HG02973 (cell line): Measurements from ENCODE around the gene ALPK1.
"Not testable (repeated sequence)": the region's sequence is repeated elsewhere in the genome, so short reads cannot be mapped to it uniquely, and the experiment has no call there.

Experiments
- ATAC-seq: cut with Tn5 transposase; IDR thresholded peaks from one replicate; pipeline ENCODE4 v1.9.1; 2021; ENCODE audit warnings: moderate library complexity; ENCODE audit not compliant: unreplicated experiment

ALPK1 gene

GRCh38 chr4:112296949-112297880 is at the start of gene ALPK1:
TSS of gene ALPK1 (plus strand) at chr4:112297369.
- ATAC-seq: peak; percentile 58

DNA sequence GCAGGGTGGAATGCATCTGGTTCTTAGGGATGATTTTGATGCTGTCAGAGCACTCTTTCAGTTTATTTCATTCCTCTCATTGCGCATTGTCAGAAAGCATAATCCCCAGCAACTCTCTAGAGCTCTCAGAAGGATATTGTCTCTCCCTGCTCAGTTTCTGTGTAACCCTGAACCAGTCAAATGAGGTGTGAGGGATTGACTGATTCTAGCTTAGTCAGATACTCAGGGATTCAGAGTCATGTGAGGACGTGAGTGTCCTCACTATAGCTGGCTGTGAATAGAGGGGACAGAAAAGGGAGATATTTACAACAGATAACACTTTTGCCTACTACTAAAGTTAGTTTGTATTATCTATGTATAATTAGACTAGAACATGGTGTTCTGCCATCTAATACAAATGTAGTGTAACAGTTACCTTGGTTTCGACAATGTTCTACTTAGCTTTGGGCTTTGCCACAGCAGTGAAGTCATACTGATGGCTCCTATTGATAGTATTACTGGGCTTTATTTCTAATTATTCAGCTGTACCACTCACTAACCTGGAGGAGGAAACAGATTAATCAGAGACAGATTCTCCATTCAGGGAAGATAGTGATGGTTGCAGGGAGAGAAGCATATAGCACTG is 46.0 kb upstream of the ALPK1 start:
- no peak for ATAC-seq

- no peak for ATAC-seq
These were observed 44.9 kb upstream of the ALPK1 start for GRCh38 chr4:112252234-112252633.

DNA sequence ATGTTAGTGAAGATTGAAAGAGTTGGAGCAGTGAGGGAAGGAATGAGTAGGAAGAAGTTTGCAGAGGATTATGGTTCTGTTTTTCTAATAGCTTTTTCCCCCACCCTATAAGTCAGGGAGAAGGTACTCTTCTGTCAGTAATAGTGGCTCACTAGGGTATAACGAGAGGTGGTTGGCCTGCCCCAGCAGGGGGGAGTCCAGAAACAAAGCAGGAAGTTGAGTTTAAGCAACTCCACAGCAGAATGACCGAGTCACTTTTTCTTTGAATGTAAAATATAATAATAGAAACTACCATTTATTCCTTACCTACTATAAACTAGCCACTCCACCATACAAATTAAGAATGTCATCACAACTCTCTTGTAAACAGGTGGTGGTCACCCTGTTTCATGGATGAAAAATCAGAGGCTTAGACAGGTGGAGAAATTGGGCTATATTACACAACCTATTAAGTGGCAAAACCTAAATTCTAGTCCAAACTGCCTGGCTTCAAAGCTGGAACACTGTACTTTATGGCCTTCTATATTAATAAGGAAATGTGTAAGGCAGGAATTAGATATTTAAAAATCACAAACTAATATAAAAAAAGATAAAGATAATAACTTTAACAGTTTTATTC is 43.7 kb upstream of the ALPK1 start:
- ATAC-seq: peak; percentile 77

DNA sequence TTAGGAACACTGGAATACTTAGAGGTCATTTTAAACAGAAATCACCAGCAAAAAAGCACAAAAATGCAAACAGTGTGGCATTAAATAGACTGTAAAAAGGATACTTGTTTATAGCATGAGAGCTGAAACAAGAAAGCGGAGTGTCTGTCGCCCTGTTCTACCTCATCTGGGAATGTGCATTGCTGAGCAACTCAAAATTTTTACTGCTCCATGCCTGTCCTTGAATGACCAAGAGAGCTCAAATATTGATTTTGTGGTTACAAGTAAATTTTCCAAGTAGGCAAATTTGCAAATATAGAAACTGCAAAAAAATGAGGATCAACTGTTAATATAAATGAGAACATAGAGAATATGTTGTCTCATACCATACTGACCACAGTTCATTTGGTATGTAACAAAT is 40.1 kb upstream of the ALPK1 start:
- no peak for ATAC-seq

- ATAC-seq: no peak
These were observed 30.3 kb upstream of the ALPK1 start for GRCh38 chr4:112266823-112267222.

DNA sequence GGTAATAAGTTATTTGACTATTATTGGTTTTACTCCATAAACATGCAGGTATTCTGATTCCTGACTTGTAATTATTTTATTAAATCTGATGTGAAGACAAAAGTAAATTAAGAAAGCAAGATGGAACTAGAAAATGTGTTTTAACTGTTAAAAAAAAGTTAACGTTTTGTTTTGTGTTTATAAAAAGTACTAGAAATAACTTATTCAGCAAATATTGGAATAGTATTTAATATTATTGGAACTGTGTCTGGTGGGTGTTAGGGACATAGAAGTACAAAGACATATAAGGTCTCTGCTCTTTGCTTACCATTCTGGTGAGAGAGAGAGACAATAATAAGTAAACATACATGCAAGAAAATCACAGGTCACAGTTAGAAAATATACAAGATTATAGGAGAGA is 27.1 kb upstream of the ALPK1 start:
- ATAC-seq: no peak

GRCh38 chr4:112270640-112271421 is 26.3 kb upstream of the ALPK1 start:
- ATAC-seq: no peak

- ATAC-seq: no peak
These were observed 24.9 kb upstream of the ALPK1 start for GRCh38 chr4:112272292-112272691.

DNA sequence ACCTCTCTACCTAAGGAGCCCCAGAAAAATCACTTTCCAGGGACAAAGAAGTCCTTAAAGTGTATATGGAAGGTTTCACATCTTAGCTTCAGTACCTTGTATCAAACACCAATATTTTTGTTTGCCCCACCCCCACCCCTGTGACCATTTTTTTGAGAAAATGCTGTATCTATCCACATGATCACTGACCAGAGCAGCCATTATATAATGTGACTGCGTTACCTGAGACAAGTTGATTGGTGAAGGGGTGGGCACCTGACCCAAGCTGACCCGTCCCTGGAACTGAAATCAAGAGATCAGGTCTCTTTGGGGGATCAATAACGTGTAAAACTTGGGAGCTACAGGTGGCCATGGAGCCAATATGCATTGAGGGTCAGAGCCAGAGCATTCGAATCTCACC is 22.2 kb upstream of the ALPK1 start:
- no peak for ATAC-seq

DNA sequence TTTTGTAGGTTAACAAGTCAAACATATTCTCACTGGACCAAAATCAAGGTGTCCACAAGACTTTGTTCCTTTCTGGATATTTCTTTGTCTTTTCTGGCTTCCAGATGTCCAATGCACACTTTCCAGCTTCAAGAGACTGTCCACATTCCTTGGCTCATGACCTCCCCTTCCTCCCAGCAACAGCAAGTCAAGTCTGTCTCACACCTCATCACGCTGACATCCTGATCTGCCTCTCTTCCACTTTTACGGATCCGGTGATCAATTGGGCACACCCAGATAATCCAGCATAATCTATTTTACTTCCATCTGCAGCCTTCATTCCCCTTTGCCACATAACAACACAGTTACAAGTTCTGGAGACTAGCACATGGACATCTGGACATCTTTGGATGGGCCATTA is 21.1 kb upstream of the ALPK1 start:
- no peak for ATAC-seq

- no peak for ATAC-seq
These were observed 19.9 kb upstream of the ALPK1 start for GRCh38 chr4:112277220-112277619.

DNA sequence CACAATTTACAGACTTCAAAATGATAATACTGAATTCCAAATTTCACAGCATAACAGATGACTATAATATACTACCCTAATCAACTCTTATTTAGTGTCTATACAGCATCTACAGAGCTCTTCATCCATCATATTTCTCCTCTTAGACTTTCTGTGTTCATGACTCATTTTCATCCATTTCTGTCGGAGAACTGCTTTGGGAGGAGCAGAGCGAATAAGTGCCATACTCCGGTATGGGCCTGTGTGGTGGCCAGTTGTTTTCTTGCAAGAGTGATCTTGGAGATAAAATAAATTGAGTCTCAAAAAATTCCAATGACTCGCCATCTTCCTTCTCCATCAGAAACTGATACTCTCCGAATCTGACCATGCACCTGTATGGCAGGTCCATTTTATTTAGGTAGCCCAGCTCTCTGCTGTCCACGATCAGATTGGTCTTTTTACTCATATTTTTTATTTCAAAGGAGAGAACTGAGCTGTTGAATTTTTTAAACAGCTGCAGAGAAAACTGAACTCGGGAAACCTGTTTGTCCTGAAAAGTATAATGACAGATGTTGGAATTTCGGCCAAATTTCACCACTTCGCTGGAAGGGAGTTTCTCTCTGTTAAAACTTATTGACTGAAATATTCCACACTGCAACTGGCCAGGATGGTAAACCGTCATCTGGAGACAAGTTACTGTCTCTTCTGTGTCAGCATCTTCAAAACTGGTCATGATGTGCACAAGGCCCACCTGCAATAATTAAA is 19.3 kb upstream of the ALPK1 start:
- ATAC-seq: no peak

GRCh38 chr4:112279025-112279881 is 17.9 kb upstream of the ALPK1 start:
- peak; percentile 54 for ATAC-seq

DNA sequence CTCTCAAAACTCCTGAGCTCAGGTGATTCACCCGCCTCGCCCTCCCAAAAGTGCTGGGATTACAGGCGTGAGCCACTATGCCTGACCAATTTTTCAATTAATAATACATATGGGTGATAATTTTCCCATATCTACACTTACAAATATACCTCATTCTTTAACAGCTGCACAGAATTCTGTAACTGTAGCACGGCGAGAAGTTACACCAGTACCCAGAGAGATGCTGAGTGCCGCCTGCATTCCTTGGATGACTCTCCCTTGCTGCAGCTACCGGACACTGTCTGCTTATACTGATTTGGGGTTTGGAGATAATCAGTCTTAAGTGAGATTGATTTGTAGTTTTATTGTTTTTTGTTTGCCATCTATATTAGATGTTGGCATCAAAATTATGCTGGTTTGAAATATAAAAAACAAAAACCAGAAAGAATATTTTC is 17.3 kb upstream of the ALPK1 start:
- ATAC-seq: peak; percentile 28

DNA sequence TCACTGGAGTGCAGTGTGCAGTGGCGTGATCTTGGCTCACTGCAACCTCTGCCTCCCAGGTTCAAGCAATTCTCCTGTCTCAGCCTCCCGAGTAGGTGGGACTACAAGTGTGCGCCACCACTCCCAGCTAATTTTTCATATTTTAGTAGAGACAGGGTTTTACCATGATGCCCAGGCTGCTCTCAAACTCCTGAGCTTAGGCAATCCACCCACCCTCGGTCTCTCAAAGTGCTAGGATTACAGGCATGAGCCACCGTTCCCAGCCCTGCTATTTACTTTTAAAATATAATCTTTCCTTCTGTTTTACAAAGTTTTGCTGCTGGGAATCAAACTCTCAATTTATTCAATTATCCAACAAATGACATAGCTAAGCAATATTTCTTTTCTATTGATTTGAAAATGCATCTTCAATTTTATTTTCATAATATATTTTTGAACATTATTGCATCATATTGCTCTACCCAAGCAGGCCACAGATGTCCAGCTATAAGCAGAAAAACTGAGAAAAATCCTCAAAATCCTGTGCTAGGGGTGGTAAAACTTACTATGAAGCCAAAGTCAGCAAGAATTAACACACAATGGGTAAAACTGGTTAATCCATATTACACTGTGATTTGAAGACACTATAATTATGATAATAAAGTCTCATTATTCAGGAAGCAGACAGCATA is 16.6 kb upstream of the ALPK1 start:
- no peak for ATAC-seq

DNA sequence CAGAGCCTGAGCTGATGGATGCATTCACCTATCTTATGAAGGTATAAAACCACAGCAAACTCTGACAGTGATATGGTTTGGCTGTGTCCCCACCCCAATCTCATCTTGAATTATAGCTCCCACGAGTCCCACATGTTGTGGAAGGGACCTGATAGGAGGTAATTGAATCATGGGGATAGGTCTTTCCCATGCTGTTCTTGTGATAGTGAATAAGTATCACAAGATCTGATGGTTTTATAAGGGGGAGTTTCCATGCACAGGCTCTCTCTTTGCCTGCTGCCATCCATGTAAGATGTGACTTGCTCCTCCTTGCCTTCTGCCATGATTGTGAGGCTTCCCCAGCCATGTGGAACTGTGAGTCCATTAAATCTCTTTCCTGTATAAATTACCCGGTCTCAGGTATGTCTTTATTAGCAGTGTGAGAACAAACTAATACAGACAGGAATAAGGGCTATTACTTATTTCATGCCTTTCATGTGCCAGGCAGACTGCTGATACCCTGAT is 15.2 kb upstream of the ALPK1 start:
- ATAC-seq: not testable (repeated sequence)

DNA sequence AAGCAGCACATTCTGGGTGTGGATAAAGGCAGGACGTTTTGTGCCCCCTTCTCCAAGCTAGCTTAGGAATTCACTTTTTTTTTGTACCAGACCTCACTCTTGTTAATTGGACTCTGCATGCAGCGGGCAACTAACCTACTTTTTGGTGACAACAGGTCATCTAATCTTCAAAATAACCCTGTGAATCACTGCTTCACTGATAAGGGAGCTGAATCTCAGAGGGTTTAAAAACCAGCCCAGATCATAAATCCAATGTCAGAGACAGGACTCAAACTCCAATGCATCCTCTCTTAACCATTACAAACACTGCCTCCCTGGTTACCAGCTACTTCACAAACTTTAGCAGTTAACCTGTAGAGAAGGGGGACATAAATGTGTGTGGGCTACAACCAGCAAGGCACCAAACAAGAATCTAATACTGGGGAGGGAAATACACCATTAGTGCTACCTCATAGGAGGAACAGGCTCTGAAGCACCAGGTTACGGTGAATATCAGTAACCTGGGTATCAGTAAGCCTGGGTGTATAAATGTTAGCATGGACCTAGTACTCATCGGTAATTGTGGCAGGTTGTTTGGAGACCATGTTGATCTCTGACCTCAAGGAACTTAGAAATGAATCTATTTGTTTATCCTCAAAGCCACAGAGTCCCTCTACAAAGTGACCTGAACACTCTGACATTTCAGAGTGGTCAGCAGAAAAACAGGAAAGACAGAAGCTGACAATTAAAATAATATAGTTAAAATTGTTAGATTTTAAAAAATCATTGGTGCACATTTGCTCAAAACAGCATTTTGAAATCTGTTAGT is 14.1 kb upstream of the ALPK1 start:
- no peak for ATAC-seq
